ENCODE measurements around the gene PDE7B. TPM values are rescaled to one million over a fixed set of nuclear protein-coding genes. Genes with fewer than 3 reads are reported as not detected.

PDE7B gene
- total RNA-seq, 1 experiment from 2014 or later: not detected

DNA sequence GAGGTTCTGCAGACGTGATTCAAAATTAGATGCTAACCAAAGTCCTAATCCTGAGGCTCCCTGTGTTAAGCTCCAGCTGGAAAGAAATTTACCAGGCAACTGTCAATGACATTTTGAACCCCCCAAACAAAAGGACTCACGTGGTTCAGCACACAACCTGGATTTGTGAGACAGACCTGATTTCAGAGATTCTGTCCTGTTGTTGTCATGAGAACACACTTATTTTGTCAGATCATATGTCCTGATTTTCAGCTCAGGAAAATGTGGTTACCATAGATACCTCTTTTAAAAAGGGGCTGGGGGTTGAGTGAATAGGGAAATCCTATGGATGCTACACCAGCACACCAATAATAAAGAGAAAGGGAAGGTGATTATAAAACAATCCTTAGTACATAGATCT lies 337.0 kb downstream of the PDE7B start:
- no peaks in the 10 kb centered on the region for H4K20me1 ChIP-seq (ENCODE audit: low read length)
- H3K4me3 ChIP-seq (ENCODE audit: low read length): no peak overlapping the region
- no peak for TF ChIP-seq EZH2phosphoT487 (IDR thresholded peaks at IDR 0.05; ENCODE audit: borderline replicate concordance, low read length)
- TF ChIP-seq, protein P1, sequence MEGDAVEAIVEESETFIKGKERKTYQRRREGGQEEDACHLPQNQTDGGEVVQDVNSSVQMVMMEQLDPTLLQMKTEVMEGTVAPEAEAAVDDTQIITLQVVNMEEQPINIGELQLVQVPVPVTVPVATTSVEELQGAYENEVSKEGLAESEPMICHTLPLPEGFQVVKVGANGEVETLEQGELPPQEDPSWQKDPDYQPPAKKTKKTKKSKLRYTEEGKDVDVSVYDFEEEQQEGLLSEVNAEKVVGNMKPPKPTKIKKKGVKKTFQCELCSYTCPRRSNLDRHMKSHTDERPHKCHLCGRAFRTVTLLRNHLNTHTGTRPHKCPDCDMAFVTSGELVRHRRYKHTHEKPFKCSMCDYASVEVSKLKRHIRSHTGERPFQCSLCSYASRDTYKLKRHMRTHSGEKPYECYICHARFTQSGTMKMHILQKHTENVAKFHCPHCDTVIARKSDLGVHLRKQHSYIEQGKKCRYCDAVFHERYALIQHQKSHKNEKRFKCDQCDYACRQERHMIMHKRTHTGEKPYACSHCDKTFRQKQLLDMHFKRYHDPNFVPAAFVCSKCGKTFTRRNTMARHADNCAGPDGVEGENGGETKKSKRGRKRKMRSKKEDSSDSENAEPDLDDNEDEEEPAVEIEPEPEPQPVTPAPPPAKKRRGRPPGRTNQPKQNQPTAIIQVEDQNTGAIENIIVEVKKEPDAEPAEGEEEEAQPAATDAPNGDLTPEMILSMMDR (conservative IDR thresholded peaks at IDR 0.05; ENCODE audit: low read depth, low read length): no peak
- no peak for TF ChIP-seq EZH2 (IDR thresholded peaks at IDR 0.05; ENCODE audit: low read length, unreplicated experiment)
- ATAC-seq (no peak), DNase-seq (no peak)
- no peak overlapping the region for H3K27ac ChIP-seq (ENCODE audit: low read length)
- no peaks in the 10 kb centered on the region for H3F3A ChIP-seq (ENCODE audit: low read length, unreplicated experiment)
- H3K4me1 ChIP-seq (ENCODE audit: insufficient read depth, low read length): no peaks in the 10 kb centered on the region
- BruUV-seq (replicated peaks): no TSS peak
- no peaks in the 10 kb centered on the region for H3K9me2 ChIP-seq (replicated peaks; ENCODE audit: low read length)
- ChIA-PET POLR2A (ENCODE audit: unreplicated experiment) (no interaction called here), CTCF (no interaction called here)
- no peaks in the 10 kb centered on the region for H3K9me3 ChIP-seq (ENCODE audit: low read length)
- H3K9ac ChIP-seq (ENCODE audit: low read length): no peak overlapping the region
- no peak overlapping the region for H3K4me2 ChIP-seq (ENCODE audit: low read length)
- H3K27me3 ChIP-seq (ENCODE audit: low read length): no peaks in the 10 kb centered on the region
- intact Hi-C loops (cut with micrococcal nuclease): no loop called here
- no peaks in the 10 kb centered on the region for H3K79me2 ChIP-seq (ENCODE audit: low read length)
- no peaks in the 10 kb centered on the region for H3K36me3 ChIP-seq (ENCODE audit: low read depth, low read length)
- H2AFZ ChIP-seq (ENCODE audit: low read length): no peak overlapping the region

DNA sequence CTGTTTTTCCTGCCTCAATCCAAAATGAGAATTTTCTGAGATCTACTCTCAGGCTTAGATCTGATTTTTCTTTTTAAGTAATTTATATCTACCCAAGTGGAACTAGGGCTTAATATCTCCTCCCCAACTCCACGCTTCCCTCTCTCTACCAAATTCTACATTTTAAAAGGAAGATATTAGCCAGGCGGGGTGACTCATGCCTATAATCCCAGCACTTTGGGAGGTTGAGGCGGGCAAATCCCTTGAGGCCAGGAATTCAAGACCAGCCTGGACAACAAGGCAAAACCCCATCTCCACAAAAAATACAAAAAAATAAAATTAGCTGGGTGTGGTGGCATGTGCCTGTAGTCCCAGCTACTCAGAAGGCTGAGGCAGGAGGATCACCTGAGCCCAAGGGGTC lies 337.6 kb downstream of the PDE7B start:
- no peak for DNase-seq

DNA sequence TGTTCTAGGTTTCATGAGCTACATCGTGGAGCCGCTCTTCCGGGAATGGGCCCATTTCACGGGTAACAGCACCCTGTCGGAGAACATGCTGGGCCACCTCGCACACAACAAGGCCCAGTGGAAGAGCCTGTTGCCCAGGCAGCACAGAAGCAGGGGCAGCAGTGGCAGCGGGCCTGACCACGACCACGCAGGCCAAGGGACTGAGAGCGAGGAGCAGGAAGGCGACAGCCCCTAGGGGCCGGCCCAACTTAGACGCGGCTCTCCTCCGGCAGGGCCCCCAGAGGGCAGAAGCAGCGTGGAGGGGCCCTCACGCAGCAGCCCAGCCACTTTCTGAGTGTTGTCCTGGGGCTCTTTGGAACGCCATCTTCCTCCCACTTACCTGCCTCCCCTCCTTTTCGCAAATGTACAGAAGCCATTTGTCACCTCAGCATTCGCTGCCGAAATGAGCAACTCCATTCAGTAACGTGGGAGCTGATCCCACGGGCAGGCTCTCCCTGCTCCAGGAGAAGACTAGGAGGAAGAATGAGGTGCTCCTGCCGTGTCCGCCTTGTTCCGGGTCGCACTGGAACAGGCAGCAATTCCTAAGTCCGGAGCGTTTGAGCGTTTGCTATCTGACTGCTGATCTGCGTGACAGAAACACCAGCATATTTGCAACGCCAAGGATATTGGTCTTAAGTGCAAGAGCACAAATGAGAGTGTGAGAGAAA lies 340.3 kb downstream of the PDE7B start:
- Histone ChIP-seq H3K4me1 (ENCODE audit: insufficient read depth, low read length) (no peaks in the 10 kb centered on the region), H3K27ac (ENCODE audit: low read length) (no peak overlapping the region), H3K9me3 (ENCODE audit: low read length) (no peaks in the 10 kb centered on the region), H2AFZ (ENCODE audit: low read length) (no peak overlapping the region), H3F3A (ENCODE audit: low read length, unreplicated experiment) (no peaks in the 10 kb centered on the region), H3K9ac (ENCODE audit: low read length) (no peak overlapping the region), H3K27me3 (ENCODE audit: low read length) (no peaks in the 10 kb centered on the region), H3K4me3 (ENCODE audit: low read length) (no peak overlapping the region), H3K9me2 (replicated peaks; ENCODE audit: low read length) (no peaks in the 10 kb centered on the region), H3K79me2 (ENCODE audit: low read length) (no peaks in the 10 kb centered on the region), H3K4me2 (ENCODE audit: low read length) (no peak overlapping the region), H4K20me1 (ENCODE audit: low read length) (no peaks in the 10 kb centered on the region), H3K36me3 (ENCODE audit: low read depth, low read length) (no peaks in the 10 kb centered on the region)
- TF ChIP-seq EZH2 (IDR thresholded peaks at IDR 0.05; ENCODE audit: low read length, unreplicated experiment): no peak
- TF ChIP-seq, protein P1 (conservative IDR thresholded peaks at IDR 0.05; ENCODE audit: low read depth, low read length): no peak
- no peak for TF ChIP-seq EZH2phosphoT487 (IDR thresholded peaks at IDR 0.05; ENCODE audit: borderline replicate concordance, low read length)
- no TSS peak for BruUV-seq (replicated peaks)
- intact Hi-C loops (cut with micrococcal nuclease): no loop called here
- ATAC-seq (no peak), DNase-seq (no peak)
- POLR2A ChIA-PET (ENCODE audit: unreplicated experiment): no interaction called here
- CTCF ChIA-PET: no interaction called here

More for the DNA sequence above, 337.6 kb downstream of the PDE7B start:
- no peak overlapping the region for H3K27ac ChIP-seq (ENCODE audit: low read length)
- no peaks in the 10 kb centered on the region for H3K9me3 ChIP-seq (ENCODE audit: low read length)
- CTCF ChIA-PET: no interaction called here
- H2AFZ ChIP-seq (ENCODE audit: low read length): no peak overlapping the region
- no peak for TF ChIP-seq EZH2 (IDR thresholded peaks at IDR 0.05; ENCODE audit: low read length, unreplicated experiment)
- TF ChIP-seq EZH2phosphoT487 (IDR thresholded peaks at IDR 0.05; ENCODE audit: borderline replicate concordance, low read length): no peak
- intact Hi-C loops (cut with micrococcal nuclease): no loop called here
- H3F3A ChIP-seq (ENCODE audit: low read length, unreplicated experiment): no peaks in the 10 kb centered on the region
- H3K36me3 ChIP-seq (ENCODE audit: low read depth, low read length): no peaks in the 10 kb centered on the region
- H4K20me1 ChIP-seq (ENCODE audit: low read length): no peaks in the 10 kb centered on the region
- H3K4me3 ChIP-seq (ENCODE audit: low read length): no peak overlapping the region
- ATAC-seq: no peak
- H3K9ac ChIP-seq (ENCODE audit: low read length): no peak overlapping the region
- BruUV-seq (replicated peaks): no TSS peak
- H3K27me3 ChIP-seq (ENCODE audit: low read length): no peaks in the 10 kb centered on the region
- POLR2A ChIA-PET (ENCODE audit: unreplicated experiment): no interaction called here
- H3K79me2 ChIP-seq (ENCODE audit: low read length): no peaks in the 10 kb centered on the region
- no peak overlapping the region for H3K4me2 ChIP-seq (ENCODE audit: low read length)
- no peaks in the 10 kb centered on the region for H3K4me1 ChIP-seq (ENCODE audit: insufficient read depth, low read length)
- H3K9me2 ChIP-seq (replicated peaks; ENCODE audit: low read length): no peaks in the 10 kb centered on the region
